HL-60 (cell line): ENCODE data around the gene ATXN2.

Experiments used
- CTCF ChIP-seq: IDR thresholded peaks from one replicate; pipeline ENCODE4 v1.5.1; 2011; ENCODE audit warnings: low read length, control low read depth, inconsistent platforms; ENCODE audit not compliant: insufficient read depth
- GABPA ChIP-seq: IDR thresholded peaks from 2 replicates; pipeline ENCODE4 v1.6.1; 2012; ENCODE audit warnings: low read depth
- POLR2AphosphoS5 ChIP-seq: IDR thresholded peaks from 2 replicates; pipeline ENCODE4 v1.6.1; 2012; ENCODE audit warnings: low read depth
- REST ChIP-seq: IDR thresholded peaks from 2 replicates; pipeline ENCODE4 v1.6.1; 2012; ENCODE audit warnings: low read depth; ENCODE audit not compliant: insufficient replicate concordance

- TF ChIP-seq CTCF (no peak), REST (no peak), GABPA (no peak), POLR2AphosphoS5 (no peak)
Observed at GRCh38 chr12:111544032-111544431, 55.1 kb downstream of the ATXN2 start.
